ENCODE results near the gene CYTH3. TPM values are rescaled to one million over a fixed set of nuclear protein-coding genes. Genes with fewer than 3 reads are reported as not detected.

The CYTH3 gene
- total RNA-seq, 5 donors from 2014 or later (not counting 1 experiment from before 2014, with no cell fraction given), result 5.0 to 16.3 (median 12.5) TPM

- CTCF ChIA-PET, result interaction anchor here in 1 of 2 donors (0.6 to 0.9 kb wide), 2 partner anchors 71 to 174 kb away, joined by 3 to 4 read pairs; no protein-coding TSS in a partner anchor
- peaks cover 10% of the 10 kb centered on the region for H3K36me3 Mint-ChIP-seq
These were observed 96.8 kb downstream of the CYTH3 start for GRCh38 chr7:6175645-6176044.

DNA sequence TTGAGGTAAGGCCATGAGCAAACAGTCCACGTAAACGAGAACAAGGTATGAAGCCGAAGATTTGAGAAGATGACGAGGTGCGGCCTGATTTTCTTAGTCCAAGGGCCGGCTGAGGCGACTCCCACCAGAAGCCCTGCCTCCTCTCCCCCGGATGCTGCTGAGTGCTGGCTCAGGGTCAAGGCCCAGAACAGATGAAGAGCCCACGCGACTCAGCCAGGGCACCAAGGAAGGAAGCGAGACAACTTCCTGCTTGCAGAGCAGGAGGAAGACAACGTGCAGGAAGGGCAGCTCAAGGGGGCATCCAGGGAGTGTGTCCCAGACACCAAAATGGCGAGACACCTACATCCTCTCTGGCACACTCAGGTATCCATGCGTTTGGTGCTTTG lies 99.5 kb downstream of the CYTH3 start:
- Histone ChIP-seq H3K36me3 (ENCODE audit: control insufficient read depth in 2 of 2, extremely low read depth in 1 of 2, insufficient read depth in 1 of 2, low read length in 1 of 2) (peaks cover 0 to 2% of the 10 kb centered on the region in 2 donors), H3K27me3 (replicated peaks in 1 of 2; ENCODE audit: control insufficient read depth in 2 of 2, extremely low read depth in 1 of 2, insufficient read depth in 2 of 2, low read length in 1 of 2) (no peaks in the 10 kb centered on the region), H3K4me3 (ENCODE audit: control insufficient read depth in 1 of 2, extremely low read depth in 1 of 2, low read length in 1 of 2) (no peak overlapping the region), H3K9me3 (no peaks in the 10 kb centered on the region), H3K4me1 (ENCODE audit: control insufficient read depth in 1 of 2, extremely low read depth in 1 of 2, insufficient read depth in 2 of 2, low read length in 2 of 2) (no peaks in the 10 kb centered on the region), H3K27ac (ENCODE audit: low read length) (no peak overlapping the region)
- ATAC-seq (replicated peaks in 1 of 4) (no peak), DNase-seq (no peak)
- H3K4me3 Mint-ChIP-seq, result no peak overlapping the region
- H3K9me3 Mint-ChIP-seq, result no peaks in the 10 kb centered on the region
- 85% methylated on average over 11 of the region's 14 CpGs for WGBS (ENCODE audit: insufficient coverage)
- no peaks in the 10 kb centered on the region for H3K27me3 Mint-ChIP-seq
- H3K36me3 Mint-ChIP-seq, result peaks cover 14% of the 10 kb centered on the region
- H3K27ac Mint-ChIP-seq, result no peak overlapping the region
- no peaks in the 10 kb centered on the region for H3K4me1 Mint-ChIP-seq
- ChIA-PET CTCF (no interaction called here), POLR2A (no interaction called here)

More at GRCh38 chr7:6175645-6176044, 96.8 kb downstream of the CYTH3 start:
- H3K9me3 Mint-ChIP-seq, result no peaks in the 10 kb centered on the region
- DNase-seq (no peak), ATAC-seq (replicated peaks in 1 of 4) (no peak)
- H3K4me1 Mint-ChIP-seq, result no peaks in the 10 kb centered on the region
- POLR2A ChIA-PET, result no interaction called here
- H3K36me3 ChIP-seq (ENCODE audit: control insufficient read depth in 2 of 2, extremely low read depth in 1 of 2, insufficient read depth in 1 of 2, low read length in 1 of 2), result peaks cover 0 to 2% of the 10 kb centered on the region in 2 donors
- H3K4me3 ChIP-seq (ENCODE audit: control insufficient read depth in 1 of 2, extremely low read depth in 1 of 2, low read length in 1 of 2), result no peak overlapping the region
- H3K4me3 Mint-ChIP-seq, result no peak overlapping the region
- H3K27me3 Mint-ChIP-seq, result no peaks in the 10 kb centered on the region
- no peaks in the 10 kb centered on the region for H3K4me1 ChIP-seq (ENCODE audit: control insufficient read depth in 1 of 2, extremely low read depth in 1 of 2, insufficient read depth in 2 of 2, low read length in 2 of 2)
- H3K27me3 ChIP-seq (replicated peaks in 1 of 2; ENCODE audit: control insufficient read depth in 2 of 2, extremely low read depth in 1 of 2, insufficient read depth in 2 of 2, low read length in 1 of 2), result no peaks in the 10 kb centered on the region
- no peak overlapping the region for H3K27ac ChIP-seq (ENCODE audit: low read length)
- H3K9me3 ChIP-seq, result no peaks in the 10 kb centered on the region
- no peak overlapping the region for H3K27ac Mint-ChIP-seq
- WGBS (ENCODE audit: insufficient coverage), result 82% methylated on average over 4 of the region's 4 CpGs

GRCh38 chr7:6172224-6172909 lies 100.1 kb downstream of the CYTH3 start:
- H3K36me3 Mint-ChIP-seq, result peaks cover 14% of the 10 kb centered on the region
- no peak overlapping the region for H3K4me3 Mint-ChIP-seq

DNA sequence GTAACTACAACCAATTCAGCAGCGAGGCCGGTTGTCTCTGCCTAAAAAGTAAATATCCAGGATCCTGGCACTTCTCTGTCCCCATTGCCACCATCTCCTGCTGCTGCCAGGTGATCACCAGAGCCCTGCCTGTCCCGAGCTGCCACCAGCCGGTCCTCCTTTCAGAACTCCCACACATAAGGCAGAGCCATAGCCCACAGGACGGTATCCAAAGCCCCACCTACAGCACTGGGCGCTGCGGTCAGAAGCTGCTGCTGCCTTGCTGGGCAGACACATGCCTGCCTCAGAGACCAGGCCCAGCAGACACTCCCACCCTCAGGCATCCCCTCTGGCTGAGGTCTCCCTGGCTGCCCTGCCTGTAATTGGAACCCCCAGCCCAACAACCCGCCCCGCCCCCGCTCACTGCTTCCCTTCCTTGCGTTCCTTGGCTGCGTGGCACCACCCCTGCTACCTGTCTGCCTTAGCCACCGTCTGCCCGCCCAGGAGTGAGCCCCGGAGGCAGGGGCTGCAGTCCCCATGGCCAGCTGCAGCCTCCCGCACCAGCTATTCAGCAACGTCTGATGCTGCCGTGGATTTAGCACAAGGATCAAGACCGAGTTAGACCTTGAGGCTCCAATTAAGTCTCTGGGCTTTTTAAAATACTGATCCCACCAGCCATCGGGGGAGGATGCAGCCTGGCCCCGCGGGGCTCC lies 100.7 kb downstream of the CYTH3 start:
- H3K9me3 ChIP-seq, result no peaks in the 10 kb centered on the region
- DNase-seq (no peak), ATAC-seq (replicated peaks in 1 of 4) (no peak)
- no peak overlapping the region for H3K27ac ChIP-seq (ENCODE audit: low read length)
- H3K27me3 ChIP-seq (replicated peaks in 1 of 2; ENCODE audit: control insufficient read depth in 2 of 2, extremely low read depth in 1 of 2, insufficient read depth in 2 of 2, low read length in 1 of 2), result no peaks in the 10 kb centered on the region
- H3K4me1 ChIP-seq (ENCODE audit: control insufficient read depth in 1 of 2, extremely low read depth in 1 of 2, insufficient read depth in 2 of 2, low read length in 2 of 2), result no peaks in the 10 kb centered on the region
- H3K4me3 ChIP-seq (ENCODE audit: control insufficient read depth in 1 of 2, extremely low read depth in 1 of 2, low read length in 1 of 2), result no peak overlapping the region
- Mint-ChIP-seq H3K36me3 (peaks cover 12% of the 10 kb centered on the region), H3K9me3 (no peaks in the 10 kb centered on the region), H3K27ac (no peak overlapping the region), H3K4me1 (no peaks in the 10 kb centered on the region), H3K4me3 (no peak overlapping the region), H3K27me3 (no peaks in the 10 kb centered on the region)
- 92% methylated on average over 21 of the region's 22 CpGs for WGBS (ENCODE audit: insufficient coverage)
- no peaks in the 10 kb centered on the region for H3K36me3 ChIP-seq (ENCODE audit: control insufficient read depth in 2 of 2, extremely low read depth in 1 of 2, insufficient read depth in 1 of 2, low read length in 1 of 2)
- CTCF ChIA-PET, result no interaction called here
- POLR2A ChIA-PET, result no interaction called here

More at GRCh38 chr7:6172224-6172909, 100.1 kb downstream of the CYTH3 start:
- Mint-ChIP-seq H3K27ac (no peak overlapping the region), H3K4me1 (no peaks in the 10 kb centered on the region), H3K9me3 (no peaks in the 10 kb centered on the region), H3K27me3 (no peaks in the 10 kb centered on the region)
- no peak overlapping the region for H3K27ac ChIP-seq (ENCODE audit: low read length)
- no peaks in the 10 kb centered on the region for H3K36me3 ChIP-seq (ENCODE audit: control insufficient read depth in 2 of 2, extremely low read depth in 1 of 2, insufficient read depth in 1 of 2, low read length in 1 of 2)
- no peaks in the 10 kb centered on the region for H3K9me3 ChIP-seq
- no peak overlapping the region for H3K4me3 ChIP-seq (ENCODE audit: control insufficient read depth in 1 of 2, extremely low read depth in 1 of 2, low read length in 1 of 2)
- no peak for ATAC-seq (replicated peaks in 1 of 4)
- no peak for DNase-seq
- H3K27me3 ChIP-seq (replicated peaks in 1 of 2; ENCODE audit: control insufficient read depth in 2 of 2, extremely low read depth in 1 of 2, insufficient read depth in 2 of 2, low read length in 1 of 2), result no peaks in the 10 kb centered on the region
- POLR2A ChIA-PET, result no interaction called here
- CTCF ChIA-PET, result no interaction called here
- WGBS (ENCODE audit: insufficient coverage), result 93% methylated on average over 20 of the region's 20 CpGs
- no peaks in the 10 kb centered on the region for H3K4me1 ChIP-seq (ENCODE audit: control insufficient read depth in 1 of 2, extremely low read depth in 1 of 2, insufficient read depth in 2 of 2, low read length in 2 of 2)

GRCh38 chr7:6170571-6171531 lies 101.6 kb downstream of the CYTH3 start:
- no peak overlapping the region for H3K27ac ChIP-seq (ENCODE audit: low read length)
- 92% methylated on average over 58 of the region's 59 CpGs for WGBS (ENCODE audit: insufficient coverage)
- H3K27me3 ChIP-seq (replicated peaks in 1 of 2; ENCODE audit: control insufficient read depth in 2 of 2, extremely low read depth in 1 of 2, insufficient read depth in 2 of 2, low read length in 1 of 2), result no peaks in the 10 kb centered on the region
- no peaks in the 10 kb centered on the region for H3K9me3 ChIP-seq
- Mint-ChIP-seq H3K27ac (no peak overlapping the region), H3K9me3 (no peaks in the 10 kb centered on the region), H3K4me1 (no peaks in the 10 kb centered on the region), H3K27me3 (no peaks in the 10 kb centered on the region), H3K4me3 (peak overlapping the region in 2 of 3 donors; percentile 11 to 44), H3K36me3 (peaks cover 9% of the 10 kb centered on the region)
- ATAC-seq (replicated peaks in 1 of 4) (peak in 1 of 4 experiments; percentile 36), DNase-seq (no peak)
- ChIA-PET CTCF (no interaction called here), POLR2A (no interaction called here)
- H3K4me3 ChIP-seq (ENCODE audit: control insufficient read depth in 1 of 2, extremely low read depth in 1 of 2, low read length in 1 of 2), result no peak overlapping the region
- no peaks in the 10 kb centered on the region for H3K36me3 ChIP-seq (ENCODE audit: control insufficient read depth in 2 of 2, extremely low read depth in 1 of 2, insufficient read depth in 1 of 2, low read length in 1 of 2)
- H3K4me1 ChIP-seq (ENCODE audit: control insufficient read depth in 1 of 2, extremely low read depth in 1 of 2, insufficient read depth in 2 of 2, low read length in 2 of 2), result no peaks in the 10 kb centered on the region

DNA sequence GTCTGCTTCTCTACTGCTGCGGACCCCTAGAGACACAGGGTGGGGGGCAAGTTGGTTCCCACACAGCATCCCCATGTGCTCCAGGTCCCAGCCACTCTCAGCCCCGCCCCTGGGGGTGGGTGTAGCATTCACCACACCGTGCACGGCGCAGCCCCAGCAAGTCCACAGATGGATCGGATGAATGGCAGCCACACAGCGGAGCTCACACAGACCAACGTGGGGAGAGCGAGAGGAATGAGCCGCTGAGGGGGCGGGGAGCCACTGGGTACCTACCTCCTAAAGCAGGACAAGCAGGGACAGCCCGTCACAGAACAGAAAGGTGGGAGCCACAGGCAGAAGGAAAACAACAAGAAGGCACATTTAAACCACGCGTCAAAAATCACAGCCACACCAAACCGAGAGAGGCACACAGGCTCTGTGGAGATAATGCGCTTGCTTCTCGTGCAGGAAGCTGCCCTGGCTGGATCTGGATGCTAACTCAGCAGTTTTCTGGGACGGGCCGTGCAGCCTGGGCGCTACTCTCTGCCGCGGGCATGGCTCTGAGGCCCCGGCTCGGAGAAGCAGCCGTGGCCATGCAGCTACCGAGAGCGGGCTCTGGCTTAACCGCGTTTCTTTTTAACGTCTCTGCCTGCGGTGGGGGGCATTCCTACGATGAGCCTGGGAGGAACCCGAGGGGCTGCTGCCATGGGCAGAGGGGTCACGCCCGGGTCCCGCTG lies 102.5 kb downstream of the CYTH3 start:
- Histone ChIP-seq H3K4me3 (ENCODE audit: control insufficient read depth in 1 of 2, extremely low read depth in 1 of 2, low read length in 1 of 2) (no peak overlapping the region), H3K4me1 (ENCODE audit: control insufficient read depth in 1 of 2, extremely low read depth in 1 of 2, insufficient read depth in 2 of 2, low read length in 2 of 2) (no peaks in the 10 kb centered on the region), H3K9me3 (no peaks in the 10 kb centered on the region), H3K27me3 (replicated peaks in 1 of 2; ENCODE audit: control insufficient read depth in 2 of 2, extremely low read depth in 1 of 2, insufficient read depth in 2 of 2, low read length in 1 of 2) (no peaks in the 10 kb centered on the region), H3K27ac (ENCODE audit: low read length) (no peak overlapping the region), H3K36me3 (ENCODE audit: control insufficient read depth in 2 of 2, extremely low read depth in 1 of 2, insufficient read depth in 1 of 2, low read length in 1 of 2) (no peaks in the 10 kb centered on the region)
- Mint-ChIP-seq H3K4me3 (peak overlapping the region; percentile 9 to 44 (median 11)), H3K9me3 (no peaks in the 10 kb centered on the region), H3K27me3 (no peaks in the 10 kb centered on the region), H3K4me1 (no peaks in the 10 kb centered on the region), H3K36me3 (peaks cover 12% of the 10 kb centered on the region), H3K27ac (no peak overlapping the region)
- WGBS (ENCODE audit: insufficient coverage), result 92% methylated on average over 31 of the region's 36 CpGs
- POLR2A ChIA-PET, result no interaction called here
- ATAC-seq (replicated peaks in 1 of 4) (no peak), DNase-seq (no peak)
- CTCF ChIA-PET, result no interaction called here
